GM21423 (cell line): Measurements from ENCODE around the gene RFPL2.

Experiments
- ATAC-seq: cut with Tn5 transposase; IDR thresholded peaks from one replicate; pipeline ENCODE4 v1.9.1; 2021; ENCODE audit warnings: mild to moderate bottlenecking, moderate library complexity; ENCODE audit not compliant: unreplicated experiment

RFPL2 gene

GRCh38 chr22:32204856-32205722 lies at the start of gene RFPL2:
Gene RFPL2 (minus strand): TSS chr22:32205073. CDS start chr22:32202451, 2,622 bp downstream.
- ATAC-seq: no peak

DNA sequence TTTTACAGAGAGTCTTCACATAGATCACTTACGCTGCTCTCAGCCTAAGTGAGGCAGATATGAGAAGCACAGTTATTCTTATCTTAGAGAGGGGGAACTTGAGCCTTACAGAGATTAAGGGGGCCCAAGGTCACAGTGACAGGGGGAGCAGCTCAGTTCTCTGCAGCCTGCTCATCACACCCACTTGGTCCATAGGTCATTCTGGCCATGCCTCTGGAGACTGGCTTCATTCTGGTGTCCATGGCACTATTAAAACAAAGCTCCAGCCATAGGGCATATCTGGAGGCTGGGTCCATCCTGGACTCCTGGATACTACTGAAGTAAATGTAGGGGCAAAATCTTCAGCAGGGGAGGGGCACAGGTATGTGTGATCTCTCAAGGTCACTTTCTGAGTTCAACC lies 44.4 kb upstream of the RFPL2 start:
- no peak for ATAC-seq

GRCh38 chr22:32248276-32248675 lies 43.4 kb upstream of the RFPL2 start:
- no peak for ATAC-seq

DNA sequence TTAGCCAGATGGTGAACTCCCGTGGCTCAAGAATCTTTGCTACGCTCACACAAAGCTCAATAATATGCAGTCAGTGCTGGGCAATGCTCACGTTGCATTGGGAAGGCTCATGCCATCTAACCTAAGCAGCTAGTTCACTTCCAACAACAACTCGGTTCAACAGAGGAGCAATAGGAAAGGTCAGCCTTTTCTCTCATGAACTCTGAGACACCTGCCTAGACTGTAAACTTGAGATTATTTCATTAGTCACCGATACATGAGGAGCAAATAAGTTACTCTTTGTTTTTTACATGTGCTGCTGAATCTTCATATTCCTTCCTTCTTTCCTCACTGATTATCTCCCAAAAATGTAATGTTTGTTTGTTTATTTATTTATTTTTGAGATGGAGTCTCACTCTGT lies 41.3 kb upstream of the RFPL2 start:
- ATAC-seq: no peak

- no peak for ATAC-seq
Observed at GRCh38 chr22:32245042-32245441, 40.2 kb upstream of the RFPL2 start.

GRCh38 chr22:32244547-32244946 lies 39.7 kb upstream of the RFPL2 start:
- ATAC-seq: no peak

GRCh38 chr22:32240461-32240860 lies 35.6 kb upstream of the RFPL2 start:
- ATAC-seq: no peak

- ATAC-seq: no peak
Observed at GRCh38 chr22:32237906-32238305, 33.0 kb upstream of the RFPL2 start.

DNA sequence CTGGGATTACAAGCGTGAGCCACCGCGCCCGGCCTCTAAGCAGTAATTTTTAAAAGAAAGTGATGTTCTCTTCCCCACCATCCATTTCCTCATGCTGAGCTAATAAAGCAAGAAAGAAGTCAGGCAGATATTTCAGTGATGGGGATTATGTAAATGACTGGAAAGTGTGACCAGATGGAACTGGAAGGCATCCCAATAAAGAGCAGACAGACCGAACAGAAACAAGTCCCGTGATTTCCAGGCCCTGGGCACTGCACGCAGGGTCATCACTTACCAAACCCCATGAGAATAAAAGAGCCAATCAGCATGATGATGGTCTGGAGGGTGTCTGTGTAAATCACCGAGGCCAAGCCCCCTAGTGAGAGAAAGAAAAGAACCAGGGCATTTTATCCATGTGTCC lies 32.1 kb upstream of the RFPL2 start:
- no peak for ATAC-seq

DNA sequence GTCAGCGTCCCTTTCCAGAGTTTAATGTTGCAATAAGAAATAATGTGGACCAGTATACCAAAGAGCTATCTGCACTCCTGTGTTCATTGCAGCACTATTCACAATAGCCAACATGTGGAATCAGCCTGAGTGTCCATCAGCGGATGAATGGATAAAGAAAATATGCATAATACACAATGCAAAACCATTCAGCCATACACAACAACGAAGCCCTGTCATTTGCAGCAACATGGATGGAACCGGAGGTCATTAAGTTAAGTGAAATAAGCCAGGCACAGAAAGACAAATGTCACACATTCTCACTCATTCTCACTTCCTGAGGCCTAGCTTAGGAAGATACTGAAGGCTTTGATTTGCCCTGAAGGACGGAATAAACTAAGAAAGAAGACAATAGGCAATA lies 28.2 kb upstream of the RFPL2 start:
- no peak for ATAC-seq

GRCh38 chr22:32232191-32232830 lies 27.4 kb upstream of the RFPL2 start:
- no peak for ATAC-seq

- no peak for ATAC-seq
Observed at GRCh38 chr22:32226326-32227104, 21.6 kb upstream of the RFPL2 start.

DNA sequence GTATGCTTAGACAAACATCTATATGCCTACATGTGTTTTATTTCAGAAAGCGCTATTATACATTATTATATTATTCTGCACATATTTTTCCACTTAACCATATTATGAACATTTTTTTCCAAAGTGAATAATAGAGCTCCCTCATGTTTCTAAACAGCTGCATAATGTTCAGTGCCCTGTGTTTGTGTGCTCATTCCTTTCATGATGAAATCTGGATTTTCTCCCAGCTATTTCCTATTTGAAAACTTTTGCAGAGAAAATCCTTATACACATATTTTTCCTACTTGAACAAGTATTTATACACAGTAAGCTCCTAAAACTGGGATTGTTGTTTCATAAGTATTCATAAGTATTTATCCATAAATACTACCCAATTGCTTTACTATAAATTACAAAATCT lies 18.1 kb upstream of the RFPL2 start:
- ATAC-seq: no peak

DNA sequence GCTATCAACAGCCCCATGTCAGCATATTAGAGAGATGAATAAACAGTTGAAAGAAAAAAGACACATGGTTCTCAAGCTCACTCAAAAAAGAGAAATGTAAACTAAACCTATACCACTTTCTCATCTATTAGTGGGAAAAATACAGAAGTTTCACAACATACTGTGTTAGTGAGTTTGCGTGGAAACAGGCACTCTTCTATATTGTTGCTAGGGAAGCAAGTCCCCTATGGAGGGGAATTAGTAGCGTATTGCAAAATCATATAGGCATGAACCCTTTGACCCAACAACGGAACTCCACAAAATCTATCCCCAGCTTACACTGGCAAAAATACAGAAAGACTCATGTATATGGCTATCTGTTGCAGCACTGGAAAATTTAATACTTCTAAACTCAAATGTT lies 14.2 kb upstream of the RFPL2 start:
- ATAC-seq: no peak

GRCh38 chr22:32218470-32218869 lies 13.6 kb upstream of the RFPL2 start:
- no peak for ATAC-seq

DNA sequence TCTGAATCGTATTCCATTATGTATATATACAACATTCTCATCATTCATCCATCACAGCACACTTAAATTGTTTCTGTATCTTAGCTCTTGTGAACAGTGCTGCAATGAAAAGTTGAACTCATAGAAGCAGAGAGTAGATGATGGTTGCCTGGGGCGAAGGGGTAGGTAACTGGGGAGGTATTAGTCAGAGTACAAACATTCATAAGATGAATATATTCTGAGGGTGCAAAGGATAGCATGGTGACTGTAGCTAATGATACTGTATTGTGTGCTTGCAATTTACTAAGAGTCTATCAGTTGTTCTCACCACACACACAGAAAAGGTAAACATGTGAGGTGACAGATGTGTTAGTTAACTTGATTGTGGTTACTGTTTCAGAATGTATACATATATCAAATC lies 12.6 kb upstream of the RFPL2 start:
- no peak for ATAC-seq

- no peak for ATAC-seq
Observed at GRCh38 chr22:32216911-32217310, 12.0 kb upstream of the RFPL2 start.

DNA sequence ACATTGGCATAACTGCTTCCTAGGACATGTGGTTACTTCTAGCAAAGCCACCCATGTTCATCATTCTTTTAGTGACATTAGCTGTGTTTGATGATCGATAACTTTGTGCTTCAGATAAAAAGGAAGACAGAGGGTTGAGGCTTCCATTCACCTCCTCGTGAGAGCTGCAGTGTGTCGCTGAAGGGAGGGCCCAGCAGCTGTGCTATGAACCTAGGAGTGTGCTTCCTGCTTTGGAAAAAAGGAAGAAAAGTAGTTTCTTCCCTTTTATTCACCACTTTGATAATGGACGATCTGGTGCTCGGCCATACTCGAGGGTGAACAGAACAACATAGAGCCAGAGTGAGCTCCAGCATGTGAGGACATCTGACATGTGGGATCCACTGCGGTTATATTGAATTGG lies 6.1 kb upstream of the RFPL2 start:
- ATAC-seq: no peak

DNA sequence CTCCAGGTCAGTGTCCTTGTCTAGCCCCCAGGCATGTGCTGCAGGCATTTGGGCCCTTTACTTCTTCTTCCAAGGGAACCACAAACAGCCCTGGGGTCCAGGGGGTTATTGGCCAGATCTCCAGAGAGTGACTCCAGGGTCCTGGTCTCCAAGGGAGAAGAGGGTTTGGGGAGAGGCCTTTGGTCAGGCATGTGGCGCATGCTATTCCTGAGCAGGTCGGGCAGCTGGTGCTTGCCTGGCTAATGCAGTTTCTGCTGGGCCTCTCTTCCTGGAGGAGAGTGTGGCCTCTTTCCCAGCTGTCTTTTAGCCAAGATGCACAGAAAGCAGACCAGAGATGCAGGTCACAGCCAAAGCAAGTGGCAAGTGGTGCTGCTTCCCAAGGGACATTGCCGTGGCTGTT lies 3.8 kb upstream of the RFPL2 start:
- ATAC-seq: no peak

GRCh38 chr22:32207971-32208480 lies 3.2 kb upstream of the RFPL2 start:
- no peak for ATAC-seq
